ENCODE measurements around the gene PRDX5. TPM values are rescaled to one million over a fixed set of nuclear protein-coding genes. Genes with fewer than 3 reads are reported as not detected.

The PRDX5 gene
- 281 and 367 TPM in 2 replicates for polyA plus RNA-seq (2014; cell fraction: cytosol; rRNA removed)
- polyA plus RNA-seq (2014; cell fraction: nucleus; rRNA removed), result 167 and 242 TPM in 2 replicates

GRCh38 chr11:64317961-64318765 is at the start of gene PRDX5:
Gene PRDX5, plus strand, starts transcription at chr11:64318121. Its CDS starts 95 bp downstream, at chr11:64318216.
- DNase-seq (ENCODE audit: low spot score), result peak; percentile 96

DNA sequence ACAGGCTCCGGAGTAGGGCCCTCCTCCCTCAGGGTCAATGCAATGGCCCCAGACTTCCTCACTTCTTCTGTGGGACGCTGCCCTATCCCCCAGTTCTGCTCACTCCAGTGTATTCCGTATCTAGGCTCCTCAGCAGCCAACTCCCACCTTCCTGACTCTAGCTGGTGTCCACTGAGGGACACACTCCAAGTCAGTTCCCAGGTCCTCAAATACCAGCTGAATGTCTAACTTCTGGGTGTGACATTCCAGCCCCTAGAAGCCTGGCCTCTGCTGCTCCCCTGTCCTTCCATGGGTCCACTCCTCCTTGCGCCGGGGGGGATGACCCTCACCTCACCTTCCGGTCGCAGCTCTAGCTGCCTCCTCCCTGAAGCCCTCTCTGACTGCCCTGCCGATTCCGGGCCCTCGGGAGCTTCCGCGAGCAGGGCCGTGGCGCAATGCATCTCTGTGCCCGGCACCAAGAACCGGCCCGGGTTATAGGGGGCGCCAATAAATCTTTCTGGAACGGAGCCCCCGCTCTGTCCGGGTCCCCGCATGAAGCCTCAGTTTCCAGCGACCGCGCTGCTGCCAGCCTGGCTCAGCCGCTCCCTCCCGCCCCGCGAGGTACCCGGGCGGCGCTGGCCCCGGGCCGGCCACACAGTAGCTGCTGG is 48.9 kb upstream of the PRDX5 start:
- DNase-seq (ENCODE audit: low spot score), result peak; percentile 46

DNA sequence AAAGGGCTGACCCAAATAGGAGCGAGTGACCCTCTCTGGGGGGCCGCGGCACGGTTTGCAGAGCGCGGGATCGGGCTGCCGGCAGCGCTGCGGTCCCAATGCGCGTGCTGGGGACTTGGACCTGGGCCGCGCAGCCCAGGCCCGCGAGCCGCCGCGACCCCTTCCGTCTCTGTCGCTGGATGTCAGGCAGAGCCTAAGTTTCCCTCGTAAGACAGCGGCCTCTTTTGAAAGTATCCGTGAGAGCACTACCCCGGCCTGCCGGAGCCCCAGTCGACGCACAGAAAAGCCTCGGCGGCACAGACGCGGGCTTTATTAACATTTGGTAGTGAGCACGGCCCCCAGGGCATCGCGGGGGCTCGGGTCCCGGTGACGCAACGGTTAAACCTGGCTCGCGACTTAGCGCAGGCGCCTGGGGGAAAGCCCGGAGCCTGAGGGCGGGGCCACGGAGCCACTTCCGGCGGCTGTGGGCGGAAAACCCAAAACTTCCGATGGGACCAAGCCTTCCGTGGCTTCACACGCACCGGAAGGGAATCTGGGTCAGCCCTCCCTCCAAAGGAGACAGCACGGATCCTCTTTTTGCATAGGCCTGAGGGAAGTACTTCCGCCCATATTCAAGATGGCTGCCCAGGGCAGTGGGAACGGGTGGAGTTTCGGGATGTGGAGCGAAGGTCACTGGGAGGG is 48.2 kb upstream of the PRDX5 start:
- DNase-seq (ENCODE audit: low spot score), result peak; percentile 100

DNA sequence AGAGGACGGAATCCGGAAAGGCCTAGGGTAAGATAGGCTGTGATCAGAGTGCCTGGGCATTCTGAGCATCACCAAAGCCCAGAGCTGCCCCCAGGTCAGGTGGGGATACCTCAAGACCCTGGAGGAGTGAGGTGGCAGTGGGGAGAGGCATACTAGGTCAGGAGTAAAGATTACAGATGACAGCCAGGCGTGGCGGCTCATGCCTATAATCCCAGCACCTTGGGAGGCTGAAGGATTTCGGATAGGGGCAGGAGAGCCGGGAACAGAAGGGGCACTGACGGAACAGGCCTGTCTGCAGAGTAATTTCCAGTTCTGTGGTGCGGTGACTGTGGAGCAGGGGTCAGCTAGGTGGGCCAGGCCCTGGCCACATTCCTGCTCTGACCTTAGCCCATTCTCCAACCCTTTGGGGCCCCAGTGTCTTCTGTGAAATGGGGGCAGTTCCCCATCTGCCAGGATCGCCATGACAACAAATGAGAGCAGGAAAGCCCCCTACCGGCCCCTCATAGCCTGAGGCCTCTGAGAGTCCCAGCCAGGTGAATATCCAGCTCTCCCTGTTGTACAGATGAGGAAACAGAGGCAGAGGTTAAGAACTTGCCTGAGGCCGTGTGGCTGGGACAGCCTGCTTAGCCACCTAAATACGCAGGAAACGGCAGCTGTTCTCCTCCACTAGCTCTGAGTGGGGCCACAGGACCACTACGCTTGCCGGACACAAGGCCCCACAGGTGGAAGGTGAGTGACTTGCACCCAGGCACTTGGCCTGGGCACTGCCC is 42.7 kb upstream of the PRDX5 start:
- no peak for DNase-seq (ENCODE audit: low spot score)

DNA sequence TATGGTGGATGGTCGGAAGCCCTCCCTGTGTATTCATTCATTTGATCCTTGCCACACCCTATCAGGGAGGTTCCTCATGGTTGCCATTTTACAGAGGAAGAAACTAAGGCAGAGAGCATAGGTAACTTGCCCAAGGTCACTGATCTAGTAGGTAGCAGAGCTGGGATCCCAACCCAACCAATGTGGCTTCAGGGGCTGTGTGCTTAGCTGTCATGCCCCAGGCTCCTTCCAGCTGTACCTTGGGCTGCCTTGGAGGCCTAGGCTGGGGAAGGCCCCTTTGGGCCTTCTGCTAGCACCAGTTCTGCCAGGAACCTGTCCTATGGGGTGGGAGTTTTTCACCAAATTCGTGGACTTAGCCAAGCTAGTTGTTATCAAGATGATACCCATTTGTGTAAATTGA is 42.1 kb upstream of the PRDX5 start:
- DNase-seq (ENCODE audit: low spot score), result no peak

DNA sequence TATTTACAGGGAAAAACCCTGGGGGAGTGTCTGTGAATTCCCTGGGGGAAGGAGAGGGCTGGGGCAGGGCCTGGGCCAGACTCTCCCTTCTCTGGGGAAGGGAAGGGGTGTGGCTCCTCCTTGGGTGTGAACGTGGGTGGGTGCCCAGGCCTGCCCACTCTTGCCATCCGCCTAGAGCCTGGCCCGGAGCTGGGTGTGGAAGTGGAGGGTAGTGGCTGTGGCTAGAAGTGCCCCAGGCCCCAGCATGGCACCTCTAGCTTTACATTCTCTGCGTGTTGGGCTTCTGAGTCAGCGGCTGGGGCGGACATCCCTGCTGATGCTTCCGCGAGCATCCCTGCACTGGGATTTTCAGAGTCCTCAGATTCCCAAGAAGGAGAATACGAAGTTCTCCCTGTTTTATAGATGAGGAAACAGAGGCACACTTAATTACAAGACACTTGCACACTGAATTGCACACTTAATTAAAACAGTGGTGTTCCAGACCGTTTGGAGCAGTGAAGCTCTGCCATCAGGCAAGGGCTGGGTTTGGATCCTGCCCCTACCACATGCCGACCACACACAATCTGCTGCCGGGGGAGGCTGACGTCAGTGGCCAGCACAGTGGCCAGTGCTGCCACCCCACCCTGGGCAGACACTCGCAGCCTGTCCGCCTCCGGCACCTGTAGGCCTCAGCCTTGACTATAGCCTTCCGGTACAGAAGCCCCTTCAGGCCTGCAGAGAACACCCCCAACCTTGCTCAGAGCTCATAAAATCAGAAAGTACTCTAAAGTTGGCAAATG is 41.1 kb upstream of the PRDX5 start:
- DNase-seq (ENCODE audit: low spot score), result no peak

- DNase-seq (ENCODE audit: low spot score), result no peak
Observed at GRCh38 chr11:64278576-64279190, 39.2 kb upstream of the PRDX5 start.

GRCh38 chr11:64281957-64282770 is 35.8 kb upstream of the PRDX5 start:
- no peak for DNase-seq (ENCODE audit: low spot score)

GRCh38 chr11:64283092-64283491 is 34.8 kb upstream of the PRDX5 start:
- no peak for DNase-seq (ENCODE audit: low spot score)

- DNase-seq (ENCODE audit: low spot score), result peak; percentile 92
Observed at GRCh38 chr11:64284048-64284961, 33.6 kb upstream of the PRDX5 start, which contains the start of gene BAD. Gene BAD, minus strand, starts transcription at chr11:64284665. Its CDS starts 297 bp downstream, at chr11:64284368.

- DNase-seq (ENCODE audit: low spot score), result peak; percentile 76
Observed at GRCh38 chr11:64284962-64285884, 32.7 kb upstream of the PRDX5 start, which contains the start of gene GPR137. Gene GPR137, plus strand, starts transcription at chr11:64285848. Its CDS starts 677 bp downstream, at chr11:64286525.

GRCh38 chr11:64285885-64286800 is 31.8 kb upstream of the PRDX5 start:
- DNase-seq (ENCODE audit: low spot score), result no peak

GRCh38 chr11:64286801-64287159 is 31.1 kb upstream of the PRDX5 start:
- DNase-seq (ENCODE audit: low spot score), result no peak

DNA sequence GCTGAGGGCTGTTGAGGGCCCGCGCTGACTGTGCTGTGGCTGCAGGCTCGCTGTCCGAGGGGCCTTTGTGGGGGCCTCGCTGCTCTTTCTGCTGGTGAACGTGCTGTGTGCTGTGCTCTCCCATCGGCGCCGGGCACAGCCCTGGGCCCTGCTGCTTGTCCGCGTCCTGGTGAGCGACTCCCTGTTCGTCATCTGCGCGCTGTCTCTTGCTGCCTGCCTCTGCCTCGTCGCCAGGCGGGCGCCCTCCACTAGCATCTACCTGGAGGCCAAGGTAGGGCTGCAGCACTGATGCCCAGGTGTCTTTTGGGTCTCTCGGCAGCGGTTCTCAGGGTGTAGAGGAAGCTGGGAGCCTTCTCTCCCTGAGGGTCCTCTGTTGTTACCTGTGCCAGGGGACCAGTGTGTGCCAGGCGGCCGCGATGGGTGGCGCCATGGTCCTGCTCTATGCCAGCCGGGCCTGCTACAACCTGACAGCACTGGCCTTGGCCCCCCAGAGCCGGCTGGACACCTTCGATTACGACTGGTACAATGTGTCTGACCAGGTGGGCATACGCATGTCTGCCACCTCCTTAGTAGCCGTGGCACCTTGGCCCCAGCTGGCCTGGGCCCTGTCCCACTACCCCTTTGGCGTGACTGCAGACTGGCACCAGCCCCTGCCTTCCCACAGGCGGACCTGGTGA is 30.1 kb upstream of the PRDX5 start:
- no peak for DNase-seq (ENCODE audit: low spot score)

- no peak for DNase-seq (ENCODE audit: low spot score)
Observed at GRCh38 chr11:64288353-64288750, 29.6 kb upstream of the PRDX5 start.

Measured in SK-N-DZ (cell line).